Hematopoietic multipotent progenitor cell treated with erythropoietin and hydrocortisone succinate and interleukin-3 and kit ligand, for 8 days (in vitro differentiated cells): ENCODE measurements around the gene MRPS17.

Experiments
- DNase-seq: peaks from one replicate; pipeline ENCODE4 v3.0.0-alpha.2; 2015

The MRPS17 gene

DNA sequence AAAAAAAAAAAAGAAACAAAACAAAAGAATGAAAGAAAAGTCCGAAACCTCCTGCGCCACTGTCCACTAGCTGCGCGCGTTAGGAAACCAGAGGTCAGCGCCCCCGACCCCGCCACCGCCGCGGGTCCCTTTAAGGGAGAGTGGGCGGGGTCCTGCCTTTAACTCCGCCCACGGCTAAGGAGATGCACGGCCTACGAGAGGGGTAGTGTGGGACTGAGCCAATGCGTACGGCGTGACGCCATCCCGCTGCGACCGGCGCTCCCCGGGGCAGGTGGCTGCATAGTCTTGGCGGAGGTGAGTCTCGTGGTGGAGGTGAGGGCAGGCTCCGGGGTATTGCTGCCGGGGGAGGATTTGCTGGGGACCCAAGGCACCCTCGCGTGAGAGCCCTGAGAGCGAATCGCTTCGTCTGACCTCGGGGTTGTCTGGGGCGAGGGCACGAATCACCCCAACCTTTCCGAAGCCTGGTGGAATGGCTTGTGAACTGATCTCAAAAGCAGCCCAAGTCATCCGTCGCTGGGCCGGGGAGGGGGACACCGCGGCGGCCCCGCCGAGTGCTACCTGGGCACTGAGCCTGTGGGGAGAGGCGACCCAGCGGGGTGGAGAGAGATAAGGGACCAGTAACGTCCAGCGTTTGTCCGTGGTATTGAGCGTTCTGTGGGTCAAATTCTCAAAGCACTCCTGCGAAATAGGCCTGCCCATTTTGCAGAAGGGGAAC, at the start of gene MRPS17:
TSS of gene MRPS17 (plus strand) at position 241 of the 715 bp plus-strand sequence. CDS start 1,319 bp downstream, outside the sequence.
- DNase-seq: peak; percentile 91

DNA sequence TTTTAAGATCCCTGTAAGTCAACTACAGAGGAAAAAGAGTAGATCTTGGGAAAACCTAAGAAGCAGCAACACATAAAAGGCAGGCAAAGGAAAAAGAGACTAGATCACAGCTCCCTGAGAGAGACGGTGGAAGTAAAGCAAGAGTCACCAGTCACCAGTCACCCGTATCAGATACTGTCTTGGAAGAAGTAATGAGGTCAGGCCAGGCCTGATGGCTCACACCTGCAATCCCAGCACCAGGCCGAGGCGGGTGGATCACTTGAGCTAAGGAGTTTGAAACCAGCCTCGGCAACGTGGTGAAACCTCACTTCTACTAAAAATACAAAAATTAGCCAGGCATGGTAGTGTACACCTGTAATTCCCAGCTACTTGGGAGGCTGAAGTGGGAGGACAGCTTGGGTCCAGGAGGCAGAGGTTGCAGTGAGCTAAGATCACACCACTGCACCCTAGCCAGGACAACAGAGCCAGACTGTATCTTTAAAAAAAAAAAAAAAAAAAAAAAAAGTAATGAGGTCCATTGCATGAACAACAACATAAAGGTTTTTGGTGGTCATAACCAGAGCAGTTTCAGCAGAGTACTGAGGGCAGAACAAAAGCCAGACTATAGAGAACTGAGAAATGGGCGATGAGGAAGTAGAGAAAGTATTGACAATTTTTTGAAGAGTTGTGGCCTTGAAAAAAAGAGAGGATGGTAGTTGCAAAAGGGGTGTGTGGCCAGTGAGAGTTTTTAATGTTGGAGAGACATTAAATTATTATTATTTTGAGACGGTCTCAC, 47.5 kb upstream of the MRPS17 start:
- DNase-seq: no peak

DNA sequence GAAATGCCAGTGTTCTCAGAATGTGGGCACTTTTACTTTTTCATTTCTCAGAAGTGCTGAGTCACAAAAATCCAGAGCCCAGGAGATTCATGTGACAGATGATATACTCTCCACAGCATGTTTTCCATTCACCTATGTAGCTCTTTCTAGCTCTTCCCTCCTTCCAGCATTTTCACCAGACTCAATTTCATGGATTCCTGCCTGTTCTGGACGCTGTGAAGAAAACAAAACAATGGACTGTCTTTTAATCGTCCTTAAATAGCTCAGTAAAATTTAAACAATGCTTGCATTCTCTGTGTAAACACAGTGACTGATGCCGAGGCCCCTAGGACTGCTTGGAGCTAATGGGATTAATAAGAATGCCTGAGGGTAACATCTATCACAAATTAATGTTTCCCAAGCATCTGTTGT, 38.9 kb upstream of the MRPS17 start:
- DNase-seq: no peak

DNA sequence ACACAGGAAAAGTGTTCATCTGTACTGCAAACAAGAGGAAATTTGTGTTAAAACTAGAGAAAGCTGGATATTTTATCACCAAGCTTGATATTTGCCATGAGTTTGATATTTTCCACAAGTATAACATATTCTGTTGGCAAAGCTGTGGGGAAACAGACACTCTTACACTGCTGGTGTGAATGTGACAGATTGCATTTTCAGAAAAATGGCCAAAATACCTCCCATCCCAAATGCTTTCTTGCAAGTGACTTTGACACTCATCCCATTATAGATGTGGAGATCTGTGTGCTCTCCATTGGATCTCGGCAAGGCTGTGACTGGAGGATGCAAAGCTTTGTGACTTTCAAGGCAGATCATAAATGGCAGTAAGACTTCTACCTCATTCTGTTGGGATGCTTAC, 33.9 kb upstream of the MRPS17 start:
- DNase-seq: no peak

DNA sequence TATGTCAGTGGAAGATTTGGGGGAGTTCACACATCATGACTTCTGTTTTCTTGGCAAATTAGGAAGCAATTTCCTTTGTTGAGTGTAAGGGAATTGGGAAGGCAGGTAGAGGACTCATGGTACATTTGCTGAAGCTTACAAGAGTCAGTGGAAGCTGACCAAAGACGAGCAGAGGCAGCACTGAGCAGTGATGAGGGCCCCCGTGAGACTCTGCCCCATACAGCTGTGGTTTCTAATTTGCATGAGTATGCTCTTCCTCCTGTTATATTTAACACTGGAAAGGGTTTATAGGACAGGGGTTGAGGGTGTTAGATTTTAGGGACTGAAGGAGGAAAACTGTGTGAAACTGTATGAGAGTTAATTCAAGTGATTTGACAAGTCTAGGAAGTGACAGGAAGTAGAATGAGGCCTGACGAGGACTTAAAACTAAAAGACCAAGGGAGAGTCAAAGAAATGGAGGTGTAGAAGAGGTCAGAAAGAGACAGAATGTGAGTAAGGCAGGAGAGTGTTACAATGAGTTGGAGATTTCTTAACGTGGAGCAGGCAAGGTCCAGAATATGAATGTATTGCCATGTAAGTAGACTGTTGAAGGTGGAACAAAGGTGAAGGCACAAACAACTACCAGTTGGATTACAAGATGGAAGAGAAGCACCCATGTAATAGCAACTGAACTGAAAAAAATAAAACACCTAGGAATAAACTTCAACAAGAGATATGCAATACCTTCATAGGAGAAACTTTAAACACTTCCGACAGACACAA, 23.5 kb upstream of the MRPS17 start:
- no peak for DNase-seq

DNA sequence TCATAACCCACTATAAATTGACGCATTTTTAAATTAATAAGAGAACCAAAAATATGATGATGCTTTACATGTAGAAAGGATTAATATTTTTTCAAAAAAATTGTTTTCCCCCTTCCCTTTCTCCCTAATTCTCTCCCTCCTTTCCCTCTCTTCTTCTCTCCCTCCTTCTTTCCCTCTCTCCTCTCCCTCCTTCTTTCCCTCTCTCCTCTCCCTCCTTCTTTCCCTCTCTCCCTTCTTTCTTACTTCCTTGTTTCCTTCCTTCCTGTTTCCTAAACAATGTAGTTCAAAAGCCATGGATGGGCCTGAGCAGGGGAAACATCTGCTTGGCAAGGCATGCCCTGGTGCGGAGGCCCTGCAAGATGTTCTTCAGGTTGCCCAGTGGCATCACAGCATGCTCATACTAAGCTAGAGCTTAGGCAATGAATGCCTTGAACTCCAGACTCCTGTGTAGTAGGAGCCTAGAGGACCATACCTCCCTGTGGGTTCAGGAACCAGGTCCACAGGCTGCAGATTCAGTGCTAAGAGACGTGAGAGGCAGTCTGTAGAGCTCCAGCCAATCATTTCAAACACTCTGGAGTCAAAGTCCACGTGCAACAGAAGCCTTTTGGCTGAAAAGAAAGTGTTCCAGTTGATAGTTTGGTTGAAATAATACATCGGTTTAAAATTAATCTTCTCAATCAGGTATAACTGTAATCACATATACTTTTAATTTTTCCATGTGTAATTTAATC, 20.1 kb upstream of the MRPS17 start:
- DNase-seq: no peak

DNA sequence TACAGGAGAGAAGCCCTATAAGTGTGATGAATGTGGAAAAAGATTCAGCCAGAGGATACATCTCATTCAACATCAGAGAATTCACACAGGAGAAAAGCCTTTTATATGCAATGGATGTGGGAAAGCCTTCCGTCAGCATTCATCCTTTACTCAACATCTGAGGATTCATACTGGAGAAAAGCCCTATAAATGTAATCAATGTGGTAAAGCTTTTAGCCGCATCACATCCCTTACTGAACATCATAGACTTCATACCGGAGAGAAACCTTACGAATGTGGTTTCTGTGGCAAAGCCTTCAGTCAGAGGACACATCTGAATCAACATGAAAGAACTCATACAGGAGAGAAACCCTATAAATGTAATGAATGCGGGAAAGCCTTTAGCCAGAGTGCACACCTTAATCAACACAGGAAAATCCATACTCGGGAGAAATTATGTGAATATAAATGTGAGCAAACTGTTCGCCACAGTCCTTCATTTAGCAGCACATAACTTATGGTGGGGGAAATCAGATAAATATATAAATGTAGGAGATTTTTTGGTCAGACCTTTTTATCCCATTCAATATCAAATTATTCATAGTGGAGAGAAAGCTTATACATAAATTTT, 12.1 kb upstream of the MRPS17 start:
- no peak for DNase-seq

DNA sequence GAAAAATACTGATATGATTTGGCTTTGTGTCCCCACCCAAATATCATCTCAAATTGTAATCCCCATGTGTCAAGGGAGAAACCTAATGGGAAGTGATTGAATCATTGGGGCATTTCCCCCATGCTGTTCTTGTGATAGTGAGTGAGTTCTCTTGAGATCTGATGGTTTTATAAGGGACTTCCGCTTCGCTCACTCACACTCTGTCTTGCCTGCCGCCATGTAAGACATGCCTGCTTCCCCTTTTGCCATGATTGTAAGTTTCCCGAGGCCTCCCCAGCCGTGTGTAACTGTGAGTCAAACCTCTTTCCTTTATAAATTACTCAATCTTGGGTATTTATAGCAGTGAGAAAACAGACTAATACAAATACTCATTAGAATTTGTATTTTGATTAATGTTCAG, 5.1 kb upstream of the MRPS17 start:
- no peak for DNase-seq

DNA sequence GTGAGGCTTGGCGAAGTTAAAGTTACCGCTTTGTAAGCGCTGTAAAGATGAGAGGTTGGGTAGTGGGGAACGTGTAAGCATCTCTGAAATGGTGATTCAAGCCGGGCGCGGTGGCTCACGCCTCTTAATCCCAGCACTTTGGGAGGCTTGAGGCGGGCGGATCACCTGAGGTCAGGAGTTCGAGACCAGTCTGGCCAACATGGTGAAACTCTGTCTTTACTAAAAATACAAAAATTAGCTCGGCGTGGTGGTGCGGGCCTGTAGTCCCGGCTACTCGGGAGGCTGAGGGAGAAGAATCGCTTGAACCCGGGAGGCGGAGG, 635 bp downstream of the MRPS17 start:
- DNase-seq: peak; percentile 38

DNA sequence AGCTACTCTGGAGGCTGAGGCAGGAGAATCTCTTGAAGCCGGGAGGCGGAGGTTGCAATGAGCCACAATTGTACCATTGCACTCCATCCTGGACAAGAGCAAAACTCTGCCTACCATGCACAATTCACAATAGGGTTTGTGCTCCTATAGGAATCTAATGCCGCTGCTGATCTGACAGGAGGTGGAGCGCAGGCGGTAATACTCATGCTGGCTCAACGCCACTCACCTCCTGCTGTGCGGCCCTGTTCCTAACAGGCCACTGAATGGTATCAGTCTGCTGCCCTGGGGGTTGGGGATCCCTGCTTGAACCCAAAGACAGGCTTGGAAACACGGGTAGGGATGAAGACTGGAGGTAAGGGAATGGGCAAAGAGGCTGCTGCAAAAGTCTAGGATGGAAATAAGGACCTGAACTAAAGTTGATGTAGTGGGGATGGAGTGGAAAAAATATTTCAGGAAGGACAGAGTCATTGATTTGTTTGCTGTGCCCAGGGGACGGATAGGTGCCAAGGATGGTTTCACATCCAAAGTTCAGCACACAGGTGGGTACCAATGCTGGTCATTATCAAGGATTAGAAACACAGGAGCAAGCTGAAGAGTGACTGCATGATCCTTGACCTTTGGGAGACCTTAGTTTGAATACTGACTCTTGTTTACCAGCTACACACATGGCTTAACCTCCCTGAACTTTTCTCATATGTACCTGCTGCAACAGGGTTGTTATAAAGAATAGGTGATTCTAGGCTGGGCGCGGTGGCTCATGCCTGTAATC, 2.2 kb downstream of the MRPS17 start:
- no peak for DNase-seq

DNA sequence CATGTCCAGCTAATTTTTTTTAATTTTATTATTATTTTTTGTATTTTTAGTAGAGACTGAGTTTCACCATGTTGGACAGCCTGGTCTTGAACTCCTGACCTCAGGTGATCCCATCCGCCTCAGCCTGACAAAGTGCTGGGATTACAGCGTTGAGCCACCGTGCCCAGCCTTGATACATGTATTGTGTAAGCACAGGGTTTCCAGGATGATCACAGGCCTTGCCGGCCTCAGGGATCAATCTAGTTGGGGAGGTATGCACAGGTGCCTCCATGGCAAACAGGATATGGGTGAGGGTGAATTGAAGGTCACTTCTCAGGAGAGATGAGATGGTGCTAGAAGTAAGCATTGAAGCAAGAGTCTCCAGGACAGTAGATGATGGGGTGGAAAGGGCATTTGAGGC, 5.5 kb downstream of the MRPS17 start:
- DNase-seq: no peak

DNA sequence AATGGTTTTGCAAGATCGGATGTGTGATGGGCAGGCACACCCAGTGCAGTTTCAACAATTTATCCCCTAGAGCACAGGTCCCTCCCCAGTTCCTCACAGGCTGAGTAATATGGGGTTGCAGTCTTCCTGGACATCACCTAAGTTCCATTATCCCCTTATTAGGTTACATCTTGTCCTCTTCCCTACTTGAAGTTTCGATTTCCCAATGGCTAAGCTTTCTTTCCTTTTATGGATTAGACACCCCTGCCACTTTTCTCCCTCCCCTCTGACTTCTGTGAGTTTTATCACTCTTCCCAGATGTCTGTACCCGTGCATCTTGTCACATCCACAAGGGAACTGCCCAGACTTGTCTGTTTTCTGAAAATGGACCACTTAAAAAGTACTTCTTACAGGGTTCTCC, 10.3 kb downstream of the MRPS17 start:
- DNase-seq: peak; percentile 74

DNA sequence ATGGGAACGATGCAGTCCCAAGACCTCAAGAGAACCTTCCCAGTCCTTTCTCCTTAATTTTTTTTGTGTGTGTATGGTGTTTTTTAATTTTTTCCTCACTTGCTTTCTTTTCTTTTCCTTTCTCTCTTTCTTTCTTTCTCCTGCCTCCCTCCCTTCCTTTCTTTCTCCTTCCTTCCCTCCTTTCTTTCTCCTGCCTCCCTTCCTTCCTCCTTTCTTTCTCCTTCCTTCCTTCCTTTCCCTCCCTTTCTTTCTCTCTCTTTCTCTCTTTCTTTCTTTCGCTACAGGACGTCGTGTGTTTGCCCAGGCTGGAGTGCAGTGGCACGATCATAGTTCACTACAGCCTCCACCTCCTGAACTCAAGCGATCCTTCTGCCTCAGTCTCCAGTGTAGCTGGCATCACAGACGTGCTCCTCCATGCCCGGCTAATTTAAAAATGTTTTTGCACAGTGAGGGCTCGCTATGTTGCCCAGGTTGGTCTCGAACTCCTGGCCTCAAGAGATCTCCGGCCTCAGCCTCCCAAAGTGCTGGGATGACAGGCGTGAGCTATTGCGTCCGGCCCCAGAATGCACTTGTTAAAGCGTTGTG, 12.0 kb downstream of the MRPS17 start:
- no peak for DNase-seq

DNA sequence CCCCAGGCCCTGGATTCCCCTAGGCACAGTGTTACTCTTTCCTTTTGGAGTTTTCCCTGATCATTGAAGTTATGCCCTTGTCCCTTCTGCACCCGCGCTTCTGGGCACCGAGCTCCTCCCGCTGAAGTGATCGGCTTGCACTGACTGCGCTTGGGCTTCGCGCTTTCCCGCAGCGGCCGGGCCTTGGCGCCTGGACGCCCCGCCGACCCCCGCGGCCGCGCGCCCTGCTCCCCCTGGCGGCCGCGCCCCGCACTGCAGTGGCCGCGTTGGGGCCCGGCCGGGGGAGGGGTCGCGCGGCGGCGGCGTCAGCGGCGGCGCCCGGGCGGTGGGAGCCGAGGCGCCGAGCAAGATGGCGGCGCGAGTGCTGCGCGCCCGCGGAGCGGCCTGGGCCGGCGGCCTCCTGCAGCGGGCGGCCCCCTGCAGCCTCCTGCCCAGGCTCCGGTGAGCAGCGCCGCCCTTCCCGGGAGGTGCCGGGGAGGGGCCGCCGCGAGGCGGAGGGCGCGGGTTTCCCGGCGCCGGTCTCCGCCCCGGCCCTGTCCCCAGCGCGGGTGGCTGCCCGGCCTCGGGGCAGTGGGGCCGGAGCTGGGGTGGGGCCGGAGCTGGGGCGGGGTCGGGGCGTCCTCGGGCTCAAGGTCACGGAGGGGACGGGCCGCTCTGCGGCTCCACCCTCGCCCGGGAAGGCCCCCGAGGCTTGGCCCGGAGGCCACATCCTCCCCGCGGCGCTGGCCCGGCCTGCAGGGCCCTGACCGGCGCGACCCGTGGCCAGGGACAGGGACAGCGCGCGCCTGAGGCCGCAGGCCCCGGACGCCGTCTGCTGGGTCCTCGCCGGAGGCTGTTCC, 12.8 kb downstream of the MRPS17 start, which contains the start of gene NIPSNAP2:
TSS of gene NIPSNAP2 (plus strand) at position 325 of the 839 bp plus-strand sequence. CDS start at position 350, 25 bp downstream.
- DNase-seq: peak; percentile 80

DNA sequence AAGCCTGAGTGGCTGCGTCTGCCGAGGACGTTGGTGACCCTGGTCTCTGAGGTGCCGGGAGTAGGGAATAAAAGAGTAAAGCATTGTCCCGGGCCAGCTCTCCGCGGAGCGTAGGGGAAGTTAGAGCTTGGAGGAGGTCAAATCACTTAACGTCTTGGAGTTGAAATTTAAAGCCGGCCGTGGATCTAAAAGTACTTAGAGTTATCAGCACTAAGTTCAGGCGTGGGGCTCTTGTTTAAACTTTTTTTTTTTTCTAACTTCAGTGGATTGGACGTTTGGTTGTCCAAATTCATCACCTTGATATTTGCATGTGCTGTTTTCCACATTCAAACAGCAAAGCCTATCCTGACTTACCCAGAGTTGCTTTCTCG, 13.4 kb downstream of the MRPS17 start:
- no peak for DNase-seq

DNA sequence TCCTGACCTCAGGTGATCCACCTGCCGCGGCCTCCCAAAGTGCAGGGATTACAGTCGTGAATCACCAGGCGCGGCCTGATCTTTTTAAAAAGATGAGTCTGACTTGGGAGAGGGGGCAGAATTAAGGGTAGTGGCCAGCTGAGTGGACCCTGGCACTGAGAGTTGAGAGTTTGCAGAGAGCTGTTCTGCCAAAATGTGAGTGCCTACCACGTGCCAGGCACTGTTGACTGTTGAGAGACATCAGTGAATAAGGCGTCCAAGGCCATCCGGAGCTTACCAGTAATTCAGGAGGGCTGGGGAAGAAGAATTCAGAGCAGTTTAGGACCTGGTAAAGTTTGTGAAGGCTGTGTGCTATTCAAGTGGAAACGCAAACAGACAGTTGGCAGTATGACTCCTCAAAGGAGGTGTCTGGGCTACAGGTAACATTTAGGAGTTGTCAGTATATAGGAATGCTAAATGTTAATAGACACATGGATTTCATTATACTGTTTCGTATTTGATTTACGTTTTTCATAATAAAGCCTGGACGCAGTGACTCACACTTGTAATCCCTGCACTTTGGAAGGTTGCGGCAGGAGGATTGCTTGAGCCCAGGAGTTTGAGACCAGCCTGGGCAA, 14.2 kb downstream of the MRPS17 start:
- peak; percentile 46 for DNase-seq

DNA sequence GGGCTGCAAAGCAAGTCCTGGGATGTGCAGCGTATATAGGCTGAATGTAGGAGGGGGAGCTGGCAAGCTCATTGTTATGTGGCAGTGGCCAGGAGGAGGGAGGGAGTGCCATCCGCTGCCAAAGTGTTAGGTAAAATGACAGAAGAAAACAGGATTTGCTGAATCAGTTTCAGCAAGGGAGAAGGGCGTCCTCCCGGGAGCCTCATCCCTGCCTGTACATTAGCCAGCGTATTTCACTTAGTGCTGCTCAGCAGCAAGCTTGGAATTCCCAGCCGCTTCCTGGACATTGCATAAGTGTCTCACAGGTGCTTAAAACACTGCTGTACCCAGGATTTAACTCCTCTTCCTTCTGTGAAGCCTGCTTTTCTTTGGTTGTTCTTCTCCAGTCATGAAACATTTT, 15.2 kb downstream of the MRPS17 start:
- DNase-seq: peak; percentile 42

DNA sequence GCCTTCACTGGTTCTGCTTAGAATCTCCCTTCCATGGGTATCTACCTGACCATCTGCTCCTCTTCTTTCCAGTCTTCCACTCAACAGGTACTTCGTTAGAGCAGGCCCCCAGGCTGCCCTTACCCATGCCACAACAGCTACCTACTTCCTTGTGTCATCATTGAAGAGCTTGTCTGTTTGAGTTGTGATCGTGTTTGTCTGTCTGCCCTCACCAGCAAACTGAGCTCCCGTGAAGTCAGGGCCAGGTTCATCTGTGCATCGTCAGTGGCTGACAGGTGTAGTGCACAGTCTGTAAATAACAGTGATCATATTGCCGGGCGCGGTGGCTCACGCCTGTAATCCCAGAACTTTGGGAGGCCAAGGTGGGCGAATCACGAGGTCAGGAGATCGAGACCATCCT, 17.7 kb downstream of the MRPS17 start:
- no peak for DNase-seq

DNA sequence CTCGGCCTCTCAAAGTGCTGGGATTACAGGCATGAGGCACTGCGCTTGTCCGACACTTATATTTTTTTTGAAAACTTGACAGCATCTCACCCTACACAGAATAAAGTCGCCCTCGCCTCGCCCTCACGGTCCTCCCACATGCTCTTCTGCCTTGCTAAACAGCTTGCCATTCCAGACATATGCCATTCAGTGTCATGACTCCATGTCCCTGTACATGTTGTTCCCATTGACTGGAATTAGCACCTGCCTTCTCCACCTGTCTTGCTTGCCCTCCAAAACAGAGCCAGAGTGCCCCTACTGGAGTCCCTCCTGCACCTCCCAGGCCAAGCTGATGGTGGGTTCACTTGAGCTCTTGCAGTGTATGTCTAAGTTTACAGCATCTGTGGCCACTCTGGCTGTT, 18.9 kb downstream of the MRPS17 start:
- DNase-seq: no peak

DNA sequence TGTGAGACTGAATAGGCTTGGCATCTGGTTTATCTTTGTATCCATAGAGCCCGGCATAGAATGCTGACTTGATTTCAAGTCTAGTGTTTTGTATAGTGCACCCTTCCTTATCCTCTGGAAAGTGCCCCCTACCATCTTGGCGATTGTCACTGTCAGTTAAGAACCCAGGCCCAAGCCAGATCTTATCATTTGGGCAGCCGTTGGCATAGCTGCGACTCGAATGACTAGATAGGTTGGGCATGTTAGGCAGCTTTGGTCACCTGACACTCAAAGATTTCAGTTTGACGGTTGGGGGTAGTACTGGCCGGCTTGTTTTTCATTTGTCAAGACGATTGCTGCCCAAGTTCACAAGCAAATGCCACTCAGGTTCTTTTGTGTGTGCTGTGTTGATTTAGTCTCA, 19.3 kb downstream of the MRPS17 start:
- peak; percentile 100 for DNase-seq
